ENCODE results near the gene SFXN1. TPM values are rescaled to one million over a fixed set of nuclear protein-coding genes. Genes with fewer than 3 reads are reported as not detected.

Gene SFXN1
- polyA plus RNA-seq, 3 donors: 5.8 to 10.3 (median 8.3) TPM

DNA sequence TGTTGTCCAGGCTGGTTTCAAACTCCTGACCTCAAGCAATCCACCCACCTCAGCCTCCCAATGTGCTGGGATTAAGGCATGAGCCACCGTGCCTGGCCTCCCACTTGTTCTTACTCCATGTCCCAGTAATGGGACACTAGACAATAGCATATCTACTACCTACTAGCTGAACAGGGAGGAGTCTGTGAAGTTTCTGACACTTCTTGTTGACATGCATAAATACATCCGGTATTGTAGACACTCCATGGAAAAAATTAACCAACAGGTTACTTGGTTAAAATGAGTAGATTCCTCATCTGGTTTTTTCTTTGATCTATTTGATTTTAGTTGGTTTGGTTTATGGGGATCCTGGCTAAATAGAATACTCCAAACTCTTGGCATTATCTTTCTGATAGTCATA, 88.3 kb downstream of the SFXN1 start:
- Histone ChIP-seq H3K4me3 (replicated peaks in 1 of 3; ENCODE audit: low read depth in 2 of 3, low read length in 3 of 3) (no peak overlapping the region), H3K9ac (ENCODE audit: insufficient read depth, low read length, poor library complexity, severe bottlenecking) (no peak overlapping the region), H3K4me2 (replicated peaks; ENCODE audit: extremely low read depth, low read length, poor library complexity, severe bottlenecking) (no peak overlapping the region), H3K79me2 (ENCODE audit: insufficient read depth, low read length) (no peaks in the 10 kb centered on the region), H4K20me1 (ENCODE audit: insufficient read depth, low read length) (no peaks in the 10 kb centered on the region), H3K27ac (ENCODE audit: low read depth in 1 of 2, low read length in 2 of 2) (no peak overlapping the region), H3K27me3 (ENCODE audit: control insufficient read depth in 2 of 2, insufficient read depth in 2 of 2, low read length in 2 of 2) (peaks cover 2 to 8% of the 10 kb centered on the region in 2 donors), H3K4me1 (ENCODE audit: control insufficient read depth in 1 of 2, insufficient read depth in 2 of 2, low read length in 2 of 2) (no peaks in the 10 kb centered on the region), H3K36me3 (replicated peaks in 1 of 2; ENCODE audit: control insufficient read depth in 1 of 2, insufficient read depth in 2 of 2, low read length in 2 of 2) (no peaks in the 10 kb centered on the region), H2AFZ (ENCODE audit: insufficient read depth, low read depth, low read length, poor library complexity, severe bottlenecking) (no peak overlapping the region), H3K9me3 (replicated peaks in 1 of 2; ENCODE audit: control insufficient read depth in 1 of 2, insufficient read depth in 1 of 2, low read length in 2 of 2) (no peaks in the 10 kb centered on the region)
- H3K27me3 Mint-ChIP-seq (ENCODE audit: low read depth in 3 of 3): peaks cover 5 to 18% (median 9%) of the 10 kb centered on the region in 3 donors
- H3K27ac Mint-ChIP-seq: no peak overlapping the region
- intact Hi-C loops (cut with micrococcal nuclease): no loop called here
- no peak overlapping the region for H3K4me3 Mint-ChIP-seq
- peaks cover 0 to 3% (median 0%) of the 10 kb centered on the region in 7 donors for H3K9me3 Mint-ChIP-seq
- TF ChIP-seq, protein P1, sequence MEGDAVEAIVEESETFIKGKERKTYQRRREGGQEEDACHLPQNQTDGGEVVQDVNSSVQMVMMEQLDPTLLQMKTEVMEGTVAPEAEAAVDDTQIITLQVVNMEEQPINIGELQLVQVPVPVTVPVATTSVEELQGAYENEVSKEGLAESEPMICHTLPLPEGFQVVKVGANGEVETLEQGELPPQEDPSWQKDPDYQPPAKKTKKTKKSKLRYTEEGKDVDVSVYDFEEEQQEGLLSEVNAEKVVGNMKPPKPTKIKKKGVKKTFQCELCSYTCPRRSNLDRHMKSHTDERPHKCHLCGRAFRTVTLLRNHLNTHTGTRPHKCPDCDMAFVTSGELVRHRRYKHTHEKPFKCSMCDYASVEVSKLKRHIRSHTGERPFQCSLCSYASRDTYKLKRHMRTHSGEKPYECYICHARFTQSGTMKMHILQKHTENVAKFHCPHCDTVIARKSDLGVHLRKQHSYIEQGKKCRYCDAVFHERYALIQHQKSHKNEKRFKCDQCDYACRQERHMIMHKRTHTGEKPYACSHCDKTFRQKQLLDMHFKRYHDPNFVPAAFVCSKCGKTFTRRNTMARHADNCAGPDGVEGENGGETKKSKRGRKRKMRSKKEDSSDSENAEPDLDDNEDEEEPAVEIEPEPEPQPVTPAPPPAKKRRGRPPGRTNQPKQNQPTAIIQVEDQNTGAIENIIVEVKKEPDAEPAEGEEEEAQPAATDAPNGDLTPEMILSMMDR (IDR thresholded peaks at IDR 0.05): no peak
- no peak for DNase-seq
- H3K36me3 Mint-ChIP-seq: no peaks in the 10 kb centered on the region
- no CpG with 5 or more reads among the region's 2 CpGs for WGBS (ENCODE audit: insufficient coverage)
- H3K4me1 Mint-ChIP-seq: peaks cover 1% of the 10 kb centered on the region

DNA sequence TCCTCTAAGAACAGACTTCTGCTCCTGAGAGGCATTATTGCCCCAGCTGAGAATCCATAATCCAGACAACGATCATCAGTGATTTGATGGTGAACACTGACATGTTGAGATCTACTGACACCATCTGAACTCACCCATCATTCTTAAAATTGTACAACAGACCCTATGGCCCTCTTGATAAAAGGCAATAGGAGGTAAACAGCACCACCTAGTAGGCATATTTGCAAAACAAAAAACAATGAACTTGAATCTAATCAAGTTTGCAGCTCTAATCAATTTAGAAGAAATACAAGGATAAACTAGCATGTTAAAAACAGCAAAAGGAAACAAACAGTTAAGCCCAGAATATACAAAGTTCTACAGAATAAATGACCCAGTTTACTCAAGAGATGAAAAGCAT, 89.6 kb downstream of the SFXN1 start:
- Mint-ChIP-seq H3K27me3 (ENCODE audit: low read depth in 3 of 3) (peaks cover 6 to 15% (median 9%) of the 10 kb centered on the region in 3 donors), H3K27ac (no peak overlapping the region), H3K4me3 (no peak overlapping the region), H3K4me1 (no peaks in the 10 kb centered on the region), H3K36me3 (no peaks in the 10 kb centered on the region), H3K9me3 (peaks cover 0 to 3% (median 0%) of the 10 kb centered on the region in 7 donors)
- Histone ChIP-seq H3K4me2 (replicated peaks; ENCODE audit: extremely low read depth, low read length, poor library complexity, severe bottlenecking) (no peak overlapping the region), H3K79me2 (ENCODE audit: insufficient read depth, low read length) (no peaks in the 10 kb centered on the region), H3K36me3 (replicated peaks in 1 of 2; ENCODE audit: control insufficient read depth in 1 of 2, insufficient read depth in 2 of 2, low read length in 2 of 2) (no peaks in the 10 kb centered on the region), H3K9me3 (replicated peaks in 1 of 2; ENCODE audit: control insufficient read depth in 1 of 2, insufficient read depth in 1 of 2, low read length in 2 of 2) (no peaks in the 10 kb centered on the region), H3K27me3 (ENCODE audit: control insufficient read depth in 2 of 2, insufficient read depth in 2 of 2, low read length in 2 of 2) (peaks cover 2 to 8% of the 10 kb centered on the region in 2 donors), H2AFZ (ENCODE audit: insufficient read depth, low read depth, low read length, poor library complexity, severe bottlenecking) (no peak overlapping the region), H3K9ac (ENCODE audit: insufficient read depth, low read length, poor library complexity, severe bottlenecking) (no peak overlapping the region), H3K4me3 (replicated peaks in 1 of 3; ENCODE audit: low read depth in 2 of 3, low read length in 3 of 3) (no peak overlapping the region), H3K4me1 (ENCODE audit: control insufficient read depth in 1 of 2, insufficient read depth in 2 of 2, low read length in 2 of 2) (no peaks in the 10 kb centered on the region), H3K27ac (ENCODE audit: low read depth in 1 of 2, low read length in 2 of 2) (no peak overlapping the region), H4K20me1 (ENCODE audit: insufficient read depth, low read length) (no peaks in the 10 kb centered on the region)
- no peak for DNase-seq
- intact Hi-C loops (cut with micrococcal nuclease): no loop called here
- TF ChIP-seq, protein P1 (IDR thresholded peaks at IDR 0.05): no peak
- WGBS (ENCODE audit: insufficient coverage): 83% methylated on average over 1 of the region's 1 CpG

Data from CD14-positive monocyte (primary cell).